Activated naive CD8-positive, alpha-beta T cell treated with anti-CD3 and anti-CD28 coated beads, Interleukin-2, amount 50 U/mL, for 24 hours (primary cell): ENCODE data around the gene VWF.
"Not testable (repeated sequence)": the region's sequence is repeated elsewhere in the genome, so short reads cannot be mapped to it uniquely, and the experiment has no call there.

ENCODE experiments used
- ATAC-seq: fragments of 150-1000 bp; cut with Tn5 transposase; one replicate; pipeline ENCODE4 v1.10.0; 2021
- DNase-seq: peaks from one replicate; pipeline ENCODE4 v3.0.0; 2021
- H3K27ac Mint-ChIP-seq: one replicate; pipeline ENCODE4 v1.8.0; 2021; ENCODE audit warnings: mild to moderate bottlenecking, mixed read lengths
- H3K27me3 Mint-ChIP-seq: one replicate; pipeline ENCODE4 v1.8.0; 2021; ENCODE audit warnings: mixed read lengths
- H3K36me3 Mint-ChIP-seq: one replicate; pipeline ENCODE4 v1.8.0; 2021; ENCODE audit warnings: low read depth, mixed read lengths
- H3K4me1 Mint-ChIP-seq: one replicate; pipeline ENCODE4 v1.8.0; 2021; ENCODE audit warnings: mixed read lengths
- H3K4me3 Mint-ChIP-seq: one replicate; pipeline ENCODE4 v1.8.0; 2021; ENCODE audit warnings: mild to moderate bottlenecking, moderate library complexity, mixed read lengths
- H3K9me3 Mint-ChIP-seq: one replicate; pipeline ENCODE4 v1.8.0; 2021; ENCODE audit warnings: mixed read lengths

The VWF gene

GRCh38 chr12:6124411-6125309 lies at the start of gene VWF:
Gene VWF (minus strand): TSS chr12:6124670. CDS start chr12:6123196, 1,474 bp downstream.
- H3K27me3 Mint-ChIP-seq: no peaks in the 10 kb centered on the region
- no peaks in the 10 kb centered on the region for H3K9me3 Mint-ChIP-seq
- no peak within 1 kb of the TSS for H3K27ac Mint-ChIP-seq
- no peaks in the 10 kb centered on the region for H3K36me3 Mint-ChIP-seq
- ATAC-seq (no peak), DNase-seq (no peak)
- no peak within 1 kb of the TSS for H3K4me3 Mint-ChIP-seq
- H3K4me1 Mint-ChIP-seq: no peaks in the 10 kb centered on the region

GRCh38 chr12:6172862-6173261 lies 48.4 kb upstream of the VWF start:
- peaks cover under 1% of the 10 kb centered on the region for H3K27me3 Mint-ChIP-seq
- H3K27ac Mint-ChIP-seq: no peak overlapping the region
- peaks cover 22% of the 10 kb centered on the region for H3K4me1 Mint-ChIP-seq
- no peaks in the 10 kb centered on the region for H3K9me3 Mint-ChIP-seq
- H3K36me3 Mint-ChIP-seq: no peaks in the 10 kb centered on the region
- ATAC-seq (no peak), DNase-seq (no peak)
- no peak overlapping the region for H3K4me3 Mint-ChIP-seq

- ATAC-seq: no peak
- H3K9me3 Mint-ChIP-seq: no peaks in the 10 kb centered on the region
- no peaks in the 10 kb centered on the region for H3K36me3 Mint-ChIP-seq
- H3K27ac Mint-ChIP-seq: no peak overlapping the region
- no peak overlapping the region for H3K4me3 Mint-ChIP-seq
- peaks cover 30% of the 10 kb centered on the region for H3K4me1 Mint-ChIP-seq
- H3K27me3 Mint-ChIP-seq: peaks cover 3% of the 10 kb centered on the region
- DNase-seq: no peak
Observed at GRCh38 chr12:6172086-6172485, 47.6 kb upstream of the VWF start.

GRCh38 chr12:6171409-6172015 lies 47.0 kb upstream of the VWF start:
- no peak overlapping the region for H3K4me3 Mint-ChIP-seq
- DNase-seq (no peak), ATAC-seq (no peak)
- peaks cover 36% of the 10 kb centered on the region for H3K4me1 Mint-ChIP-seq
- no peaks in the 10 kb centered on the region for H3K9me3 Mint-ChIP-seq
- peaks cover 3% of the 10 kb centered on the region for H3K27me3 Mint-ChIP-seq
- H3K27ac Mint-ChIP-seq: no peak overlapping the region
- no peaks in the 10 kb centered on the region for H3K36me3 Mint-ChIP-seq

- no peaks in the 10 kb centered on the region for H3K36me3 Mint-ChIP-seq
- H3K27me3 Mint-ChIP-seq: peaks cover 3% of the 10 kb centered on the region
- ATAC-seq (peak; percentile 93), DNase-seq (peak; percentile 82)
- peak overlapping the region; percentile 63 for H3K4me3 Mint-ChIP-seq
- no peaks in the 10 kb centered on the region for H3K9me3 Mint-ChIP-seq
- H3K27ac Mint-ChIP-seq: peak overlapping the region; percentile 96
- peaks cover 42% of the 10 kb centered on the region for H3K4me1 Mint-ChIP-seq
Observed at GRCh38 chr12:6167327-6168280, 43.1 kb upstream of the VWF start.

GRCh38 chr12:6166808-6167207 lies 42.3 kb upstream of the VWF start:
- ATAC-seq (no peak), DNase-seq (no peak)
- peaks cover 3% of the 10 kb centered on the region for H3K27me3 Mint-ChIP-seq
- no peaks in the 10 kb centered on the region for H3K36me3 Mint-ChIP-seq
- H3K4me3 Mint-ChIP-seq: peak overlapping the region; percentile 63
- H3K4me1 Mint-ChIP-seq: peaks cover 42% of the 10 kb centered on the region
- no peaks in the 10 kb centered on the region for H3K9me3 Mint-ChIP-seq
- peak overlapping the region; percentile 96 for H3K27ac Mint-ChIP-seq

- H3K4me3 Mint-ChIP-seq: no peak overlapping the region
- H3K9me3 Mint-ChIP-seq: no peaks in the 10 kb centered on the region
- no peak for ATAC-seq
- no peaks in the 10 kb centered on the region for H3K36me3 Mint-ChIP-seq
- H3K27me3 Mint-ChIP-seq: peaks cover 3% of the 10 kb centered on the region
- DNase-seq: no peak
- peaks cover 42% of the 10 kb centered on the region for H3K4me1 Mint-ChIP-seq
- H3K27ac Mint-ChIP-seq: no peak overlapping the region
Observed at GRCh38 chr12:6165395-6165794, 40.9 kb upstream of the VWF start.

GRCh38 chr12:6163416-6164060 lies 39.1 kb upstream of the VWF start:
- Mint-ChIP-seq H3K9me3 (no peaks in the 10 kb centered on the region), H3K4me1 (peaks cover 31% of the 10 kb centered on the region), H3K36me3 (no peaks in the 10 kb centered on the region), H3K27ac (no peak overlapping the region), H3K4me3 (no peak overlapping the region), H3K27me3 (peaks cover 3% of the 10 kb centered on the region)
- DNase-seq: no peak
- ATAC-seq: no peak

- Mint-ChIP-seq H3K27ac (peak overlapping the region; percentile 55), H3K36me3 (no peaks in the 10 kb centered on the region), H3K4me3 (no peak overlapping the region), H3K9me3 (no peaks in the 10 kb centered on the region), H3K27me3 (no peaks in the 10 kb centered on the region), H3K4me1 (peaks cover 13% of the 10 kb centered on the region)
- no peak for ATAC-seq
- no peak for DNase-seq
Observed at GRCh38 chr12:6161124-6161882, 36.8 kb upstream of the VWF start.

- not testable (repeated sequence) for H3K27ac Mint-ChIP-seq, H3K36me3 Mint-ChIP-seq, ATAC-seq, DNase-seq, H3K27me3 Mint-ChIP-seq, H3K9me3 Mint-ChIP-seq, H3K4me3 Mint-ChIP-seq, H3K4me1 Mint-ChIP-seq
Observed at GRCh38 chr12:6160049-6160649, 35.7 kb upstream of the VWF start.

GRCh38 chr12:6159166-6160011 lies 34.9 kb upstream of the VWF start:
- not testable (repeated sequence) for H3K27ac Mint-ChIP-seq, H3K9me3 Mint-ChIP-seq, H3K4me3 Mint-ChIP-seq, H3K27me3 Mint-ChIP-seq, ATAC-seq, H3K4me1 Mint-ChIP-seq, H3K36me3 Mint-ChIP-seq, DNase-seq

- no peak overlapping the region for H3K27ac Mint-ChIP-seq
- DNase-seq (no peak), ATAC-seq (no peak)
- H3K27me3 Mint-ChIP-seq: no peaks in the 10 kb centered on the region
- H3K9me3 Mint-ChIP-seq: no peaks in the 10 kb centered on the region
- H3K4me1 Mint-ChIP-seq: peaks cover 8% of the 10 kb centered on the region
- no peak overlapping the region for H3K4me3 Mint-ChIP-seq
- no peaks in the 10 kb centered on the region for H3K36me3 Mint-ChIP-seq
Observed at GRCh38 chr12:6158749-6159148, 34.3 kb upstream of the VWF start.
